Measurements from ENCODE around the gene PREX1. TPM values are rescaled to one million over a fixed set of nuclear protein-coding genes. Genes with fewer than 3 reads are reported as not detected.

Gene PREX1
- total RNA-seq, 1 donor from 2014 or later = 248 TPM

DNA sequence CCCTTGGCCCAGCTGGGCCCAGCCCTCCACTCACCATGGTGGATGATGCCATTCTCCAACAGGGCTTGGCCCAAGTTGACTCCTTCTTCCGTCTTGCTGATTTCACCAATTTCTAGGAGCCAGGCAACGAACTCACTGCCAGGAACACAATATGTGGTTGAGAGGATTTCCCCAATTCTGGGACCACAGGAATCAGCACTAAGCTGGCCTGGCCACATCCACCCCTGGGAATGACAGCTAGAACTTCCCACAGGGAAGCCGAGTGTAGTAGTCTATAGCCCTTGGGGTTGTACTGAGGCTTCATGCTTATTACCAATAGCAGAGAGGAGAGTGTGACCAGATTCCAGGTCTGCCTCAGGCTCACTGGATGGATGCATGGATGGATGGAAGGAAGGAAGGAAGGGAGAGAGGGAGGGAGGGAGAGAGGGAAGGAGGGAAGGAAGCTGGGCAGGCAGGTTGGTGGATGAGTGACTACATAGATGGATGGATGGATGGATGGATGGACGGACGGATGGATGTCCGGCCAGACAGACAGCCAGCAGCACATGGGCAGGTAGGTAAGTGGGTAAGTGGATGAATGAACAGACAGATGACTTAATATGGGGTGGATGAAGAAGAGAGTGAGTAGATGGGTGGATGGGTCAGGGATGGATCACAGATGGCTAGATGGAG is 146.5 kb downstream of the PREX1 start:
- Mint-ChIP-seq H3K27me3 (ENCODE audit: unreplicated experiment) (peaks cover 10% of the 10 kb centered on the region), H3K4me3 (ENCODE audit: unreplicated experiment) (no peak overlapping the region), H3K9me3 (ENCODE audit: unreplicated experiment) (no peaks in the 10 kb centered on the region), H3K4me1 (ENCODE audit: unreplicated experiment) (peaks cover 35% of the 10 kb centered on the region), H3K36me3 (ENCODE audit: low read depth, unreplicated experiment) (peaks cover 49% of the 10 kb centered on the region), H3K27ac (ENCODE audit: unreplicated experiment) (no peak overlapping the region)
- no peak for DNase-seq (ENCODE audit: low spot score)
- TF ChIP-seq, protein P1, sequence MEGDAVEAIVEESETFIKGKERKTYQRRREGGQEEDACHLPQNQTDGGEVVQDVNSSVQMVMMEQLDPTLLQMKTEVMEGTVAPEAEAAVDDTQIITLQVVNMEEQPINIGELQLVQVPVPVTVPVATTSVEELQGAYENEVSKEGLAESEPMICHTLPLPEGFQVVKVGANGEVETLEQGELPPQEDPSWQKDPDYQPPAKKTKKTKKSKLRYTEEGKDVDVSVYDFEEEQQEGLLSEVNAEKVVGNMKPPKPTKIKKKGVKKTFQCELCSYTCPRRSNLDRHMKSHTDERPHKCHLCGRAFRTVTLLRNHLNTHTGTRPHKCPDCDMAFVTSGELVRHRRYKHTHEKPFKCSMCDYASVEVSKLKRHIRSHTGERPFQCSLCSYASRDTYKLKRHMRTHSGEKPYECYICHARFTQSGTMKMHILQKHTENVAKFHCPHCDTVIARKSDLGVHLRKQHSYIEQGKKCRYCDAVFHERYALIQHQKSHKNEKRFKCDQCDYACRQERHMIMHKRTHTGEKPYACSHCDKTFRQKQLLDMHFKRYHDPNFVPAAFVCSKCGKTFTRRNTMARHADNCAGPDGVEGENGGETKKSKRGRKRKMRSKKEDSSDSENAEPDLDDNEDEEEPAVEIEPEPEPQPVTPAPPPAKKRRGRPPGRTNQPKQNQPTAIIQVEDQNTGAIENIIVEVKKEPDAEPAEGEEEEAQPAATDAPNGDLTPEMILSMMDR (IDR thresholded peaks at IDR 0.05; ENCODE audit: unreplicated experiment) = no peak

DNA sequence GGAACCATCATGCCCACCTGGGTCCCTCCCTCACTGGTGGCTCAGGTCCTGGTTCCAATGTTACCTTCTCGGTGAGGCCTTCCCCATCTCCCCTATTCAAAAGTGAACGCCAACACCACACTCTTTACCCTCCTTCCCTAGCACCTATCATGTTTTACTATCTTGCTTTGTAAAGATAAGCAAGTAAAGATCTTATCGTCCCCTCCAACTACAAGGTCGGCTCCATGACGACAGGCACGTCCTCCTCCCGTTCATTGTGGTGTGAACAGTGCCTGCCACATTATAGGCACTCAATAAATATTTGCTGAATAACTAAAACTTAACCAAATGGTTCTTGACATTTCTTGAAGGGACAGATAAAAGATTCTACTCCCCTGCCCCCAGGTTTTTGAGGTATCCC is 147.1 kb downstream of the PREX1 start:
- no peak for DNase-seq (ENCODE audit: low spot score)
- peaks cover 9% of the 10 kb centered on the region for H3K27me3 Mint-ChIP-seq (ENCODE audit: unreplicated experiment)
- peaks cover 29% of the 10 kb centered on the region for H3K4me1 Mint-ChIP-seq (ENCODE audit: unreplicated experiment)
- no peak overlapping the region for H3K27ac Mint-ChIP-seq (ENCODE audit: unreplicated experiment)
- no peaks in the 10 kb centered on the region for H3K9me3 Mint-ChIP-seq (ENCODE audit: unreplicated experiment)
- peaks cover 51% of the 10 kb centered on the region for H3K36me3 Mint-ChIP-seq (ENCODE audit: low read depth, unreplicated experiment)
- TF ChIP-seq, protein P1 (IDR thresholded peaks at IDR 0.05; ENCODE audit: unreplicated experiment) = no peak
- no peak overlapping the region for H3K4me3 Mint-ChIP-seq (ENCODE audit: unreplicated experiment)

DNA sequence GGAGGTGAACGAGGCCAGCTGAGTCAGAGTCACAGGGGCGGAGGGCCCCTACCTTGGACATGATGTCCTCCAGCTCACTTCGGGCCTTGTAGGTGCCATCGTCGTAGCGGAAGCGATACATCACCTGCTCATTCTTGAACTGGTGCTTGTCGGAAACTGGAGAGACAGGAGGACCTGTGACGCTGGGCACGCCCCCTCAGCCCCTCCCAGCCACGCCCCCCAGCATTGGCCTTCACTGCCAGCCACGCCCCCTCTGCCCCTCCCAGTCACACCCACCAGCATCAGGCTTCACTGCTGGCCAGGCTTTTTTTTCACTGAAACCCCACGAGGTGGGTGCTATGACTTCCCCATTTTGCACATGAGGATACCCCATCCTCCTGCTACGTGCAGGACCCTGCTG is 148.2 kb downstream of the PREX1 start:
- no peak for DNase-seq (ENCODE audit: low spot score)
- peak overlapping the region; percentile 25 for H3K4me3 Mint-ChIP-seq (ENCODE audit: unreplicated experiment)

DNA sequence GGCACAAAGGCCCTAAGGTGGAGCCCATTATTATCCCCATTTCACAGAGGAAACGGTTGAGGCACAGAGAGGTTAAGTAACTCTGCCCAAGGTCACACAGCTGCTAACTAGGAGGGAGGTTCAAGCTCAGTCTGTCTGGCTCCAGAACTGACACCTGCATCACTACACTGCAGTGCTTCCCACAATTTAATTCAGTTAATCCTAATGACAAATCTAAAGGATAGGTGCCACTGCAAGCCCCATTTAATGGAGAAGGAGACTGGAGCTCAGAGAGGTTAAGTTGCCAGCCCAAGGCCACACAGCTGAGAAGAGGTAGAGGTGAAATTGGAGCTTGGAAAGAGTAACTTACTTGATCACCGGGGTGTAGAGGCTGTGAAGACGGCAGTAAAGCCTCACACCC is 148.8 kb downstream of the PREX1 start:
- no peak for DNase-seq (ENCODE audit: low spot score)
- Mint-ChIP-seq H3K4me1 (ENCODE audit: unreplicated experiment) (peaks cover 13% of the 10 kb centered on the region), H3K27ac (ENCODE audit: unreplicated experiment) (peak overlapping the region; percentile 70), H3K36me3 (ENCODE audit: low read depth, unreplicated experiment) (peaks cover 45% of the 10 kb centered on the region), H3K27me3 (ENCODE audit: unreplicated experiment) (peaks cover 5% of the 10 kb centered on the region), H3K4me3 (ENCODE audit: unreplicated experiment) (peak overlapping the region; percentile 84), H3K9me3 (ENCODE audit: unreplicated experiment) (no peaks in the 10 kb centered on the region)
- TF ChIP-seq, protein P1 (IDR thresholded peaks at IDR 0.05; ENCODE audit: unreplicated experiment) = no peak

More for the DNA sequence above, 148.2 kb downstream of the PREX1 start:
- no peaks in the 10 kb centered on the region for H3K9me3 Mint-ChIP-seq (ENCODE audit: unreplicated experiment)
- TF ChIP-seq, protein P1 (IDR thresholded peaks at IDR 0.05; ENCODE audit: unreplicated experiment) = no peak
- H3K27ac Mint-ChIP-seq (ENCODE audit: unreplicated experiment) = no peak overlapping the region
- peaks cover 48% of the 10 kb centered on the region for H3K36me3 Mint-ChIP-seq (ENCODE audit: low read depth, unreplicated experiment)
- peaks cover 19% of the 10 kb centered on the region for H3K4me1 Mint-ChIP-seq (ENCODE audit: unreplicated experiment)
- peaks cover 7% of the 10 kb centered on the region for H3K27me3 Mint-ChIP-seq (ENCODE audit: unreplicated experiment)

DNA sequence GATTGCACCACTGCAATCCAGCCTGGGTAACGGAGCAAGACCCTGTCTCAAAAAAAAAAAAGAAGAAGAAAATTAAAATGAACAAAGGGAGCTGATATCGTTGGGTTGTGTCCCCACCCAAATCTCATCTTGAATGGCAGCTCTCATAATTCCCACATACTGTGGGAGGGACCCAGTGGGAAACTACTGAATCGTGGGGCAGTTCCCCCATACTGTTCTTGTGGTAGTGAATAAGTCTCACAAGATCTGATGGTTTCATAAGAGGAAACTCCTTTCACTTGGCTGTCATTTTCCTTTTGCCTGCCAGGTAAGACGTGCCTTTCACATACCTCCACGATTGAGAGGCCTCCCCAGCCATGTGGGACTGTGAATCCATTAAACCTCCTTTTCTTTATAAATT is 149.4 kb downstream of the PREX1 start:
- Mint-ChIP-seq H3K4me3 (ENCODE audit: unreplicated experiment) (peak overlapping the region; percentile 84), H3K9me3 (ENCODE audit: unreplicated experiment) (no peaks in the 10 kb centered on the region), H3K4me1 (ENCODE audit: unreplicated experiment) (peaks cover 7% of the 10 kb centered on the region), H3K36me3 (ENCODE audit: low read depth, unreplicated experiment) (peaks cover 45% of the 10 kb centered on the region), H3K27me3 (ENCODE audit: unreplicated experiment) (peaks cover under 1% of the 10 kb centered on the region), H3K27ac (ENCODE audit: unreplicated experiment) (no peak overlapping the region)
- DNase-seq (ENCODE audit: low spot score) = no peak
- TF ChIP-seq, protein P1 (IDR thresholded peaks at IDR 0.05; ENCODE audit: unreplicated experiment) = no peak
